ENCODE results near the gene C19orf38. TPM values are rescaled to one million over a fixed set of nuclear protein-coding genes. Genes with fewer than 3 reads are reported as not detected.

C19orf38 gene
- total and polyA plus RNA-seq, 9 of the 15 experiments (the other 6 are each of a cell fraction or from before 2014, with no cell fraction given) = 0.14 to 0.18 TPM; not detected in 7

GRCh38 chr19:10808937-10809649 lies 39.1 kb upstream of the C19orf38 start (continued):
- TF ChIP-seq PKNOX1 (IDR thresholded peaks at IDR 0.05) (peak; percentile 43), TFAP4 (CRISPR knock-in tag; IDR thresholded peaks at IDR 0.05; ENCODE audit: borderline replicate concordance) (peak; percentile 81), ZMIZ1 (IDR thresholded peaks at IDR 0.05; ENCODE audit: low read depth in 2 of 2, low read length in 2 of 2) (peak in 1 of 2 experiments; percentile 66; a peak in 2 of 4 replicates), MNT (conservative IDR thresholded peaks at IDR 0.05) (peak in 1 of 2 experiments; percentile 23; a peak in 1 of 4 replicates), BCOR (IDR thresholded peaks at IDR 0.05) (peak; percentile 10; the same call in 1 of the 2 replicates), ZBTB8A (IDR thresholded peaks at IDR 0.05; ENCODE audit: partially characterized antibody) (no peak)

Data from K562 (cell line).